Measurements from ENCODE around the gene LRRC75A. TPM values are rescaled to one million over a fixed set of nuclear protein-coding genes. Genes with fewer than 3 reads are reported as not detected.

Gene LRRC75A
- polyA plus RNA-seq, 3 donors: 1.0 to 2.4 (median 1.4) TPM

DNA sequence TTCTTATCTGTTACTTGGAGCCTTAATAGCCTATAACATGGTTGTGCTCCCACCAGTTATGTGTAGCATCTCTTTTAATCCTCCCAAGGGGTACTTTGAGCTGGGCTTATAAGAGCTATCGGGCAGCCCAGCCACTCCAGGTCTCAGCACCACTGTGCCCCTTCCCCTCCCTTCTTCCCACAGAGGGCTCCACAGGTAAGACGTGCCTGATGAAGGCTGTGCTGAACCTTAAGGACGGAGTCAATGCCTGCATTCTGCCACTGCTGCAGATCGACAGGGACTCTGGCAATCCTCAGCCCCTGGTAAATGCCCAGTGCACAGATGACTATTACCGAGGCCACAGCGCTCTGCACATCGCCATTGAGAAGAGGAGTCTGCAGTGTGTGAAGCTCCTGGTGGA lies 69.6 kb downstream of the LRRC75A start:
- Mint-ChIP-seq H3K4me1 (peaks cover 25% of the 10 kb centered on the region), H3K27ac (no peak overlapping the region), H3K4me3 (no peak overlapping the region), H3K36me3 (peaks cover 88 to 99% of the 10 kb centered on the region in 2 donors), H3K27me3 (ENCODE audit: low read depth in 3 of 3) (peaks cover 0 to 1% (median 0%) of the 10 kb centered on the region in 3 donors), H3K9me3 (no peaks in the 10 kb centered on the region)
- H3K27ac ChIP-seq (ENCODE audit: low read depth in 1 of 2, low read length in 2 of 2): no peak overlapping the region
- no peaks in the 10 kb centered on the region for H3K27me3 ChIP-seq (ENCODE audit: control insufficient read depth in 2 of 2, insufficient read depth in 2 of 2, low read length in 2 of 2)
- peaks cover 73 to 96% of the 10 kb centered on the region in 2 donors for H3K36me3 ChIP-seq (replicated peaks in 1 of 2; ENCODE audit: control insufficient read depth in 1 of 2, insufficient read depth in 2 of 2, low read length in 2 of 2)
- H4K20me1 ChIP-seq (ENCODE audit: insufficient read depth, low read length): peaks cover 18% of the 10 kb centered on the region
- no peak for DNase-seq
- WGBS (ENCODE audit: insufficient coverage): 98% methylated on average over 7 of the region's 7 CpGs
- H3K4me2 ChIP-seq (replicated peaks; ENCODE audit: extremely low read depth, low read length, poor library complexity, severe bottlenecking): no peak overlapping the region
- no peak overlapping the region for H3K4me3 ChIP-seq (replicated peaks in 1 of 3; ENCODE audit: low read depth in 2 of 3, low read length in 3 of 3)
- no peak overlapping the region for H2AFZ ChIP-seq (ENCODE audit: insufficient read depth, low read depth, low read length, poor library complexity, severe bottlenecking)
- no peaks in the 10 kb centered on the region for H3K9me3 ChIP-seq (replicated peaks in 1 of 2; ENCODE audit: control insufficient read depth in 1 of 2, insufficient read depth in 1 of 2, low read length in 2 of 2)
- no peak overlapping the region for H3K9ac ChIP-seq (ENCODE audit: insufficient read depth, low read length, poor library complexity, severe bottlenecking)
- intact Hi-C loops (cut with micrococcal nuclease): no loop called here
- H3K4me1 ChIP-seq (ENCODE audit: control insufficient read depth in 1 of 2, insufficient read depth in 2 of 2, low read length in 2 of 2): peaks cover 21 to 29% of the 10 kb centered on the region in 2 donors
- H3K79me2 ChIP-seq (ENCODE audit: insufficient read depth, low read length): peaks cover 10% of the 10 kb centered on the region
- TF ChIP-seq CTCF (IDR thresholded peaks at IDR 0.05): no peak

DNA sequence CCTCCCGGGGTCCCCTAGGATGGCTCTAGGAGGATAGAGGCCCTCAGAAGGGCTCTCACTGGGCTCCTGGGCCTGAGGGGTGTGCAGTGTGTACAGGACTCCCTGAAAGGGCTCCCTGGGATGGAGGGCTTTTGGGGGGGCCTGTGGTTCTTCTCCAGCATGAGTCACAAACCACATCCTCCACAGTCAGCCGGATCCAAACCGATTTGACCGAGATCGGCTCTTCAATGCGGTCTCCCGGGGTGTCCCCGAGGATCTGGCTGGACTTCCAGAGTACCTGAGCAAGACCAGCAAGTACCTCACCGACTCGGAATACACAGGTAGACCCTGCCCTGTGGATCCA lies 72.1 kb downstream of the LRRC75A start:
- peaks cover 0 to 2% (median 0%) of the 10 kb centered on the region in 7 donors for H3K9me3 Mint-ChIP-seq
- no peak for TF ChIP-seq CTCF (IDR thresholded peaks at IDR 0.05)
- peaks cover 65 to 77% of the 10 kb centered on the region in 2 donors for H3K36me3 Mint-ChIP-seq
- H2AFZ ChIP-seq (ENCODE audit: insufficient read depth, low read depth, low read length, poor library complexity, severe bottlenecking): no peak overlapping the region
- no peak overlapping the region for H3K4me3 Mint-ChIP-seq
- H3K79me2 ChIP-seq (ENCODE audit: insufficient read depth, low read length): peaks cover 34% of the 10 kb centered on the region
- H3K27ac ChIP-seq (ENCODE audit: low read depth in 1 of 2, low read length in 2 of 2): no peak overlapping the region
- DNase-seq: peak in 1 of 3 donors; percentile 39
- H3K27me3 ChIP-seq (ENCODE audit: control insufficient read depth in 2 of 2, insufficient read depth in 2 of 2, low read length in 2 of 2): no peaks in the 10 kb centered on the region
- H3K27ac Mint-ChIP-seq: peak overlapping the region in 3 of 7 donors; percentile 12 to 80 (median 13)
- 7% methylated on average over 10 of the region's 10 CpGs for WGBS (ENCODE audit: insufficient coverage)
- no peaks in the 10 kb centered on the region for H3K9me3 ChIP-seq (replicated peaks in 1 of 2; ENCODE audit: control insufficient read depth in 1 of 2, insufficient read depth in 1 of 2, low read length in 2 of 2)
- intact Hi-C loops (cut with micrococcal nuclease): no loop called here
- H3K4me1 ChIP-seq (ENCODE audit: control insufficient read depth in 1 of 2, insufficient read depth in 2 of 2, low read length in 2 of 2): peaks cover 37 to 52% of the 10 kb centered on the region in 2 donors
- H3K36me3 ChIP-seq (replicated peaks in 1 of 2; ENCODE audit: control insufficient read depth in 1 of 2, insufficient read depth in 2 of 2, low read length in 2 of 2): peaks cover 51 to 72% of the 10 kb centered on the region in 2 donors
- peaks cover 18% of the 10 kb centered on the region for H4K20me1 ChIP-seq (ENCODE audit: insufficient read depth, low read length)
- H3K4me3 ChIP-seq (replicated peaks in 1 of 3; ENCODE audit: low read depth in 2 of 3, low read length in 3 of 3): no peak overlapping the region
- no peaks in the 10 kb centered on the region for H3K27me3 Mint-ChIP-seq (ENCODE audit: low read depth in 3 of 3)
- H3K4me1 Mint-ChIP-seq: peaks cover 40% of the 10 kb centered on the region
- H3K4me2 ChIP-seq (replicated peaks; ENCODE audit: extremely low read depth, low read length, poor library complexity, severe bottlenecking): no peak overlapping the region
- peak overlapping the region; percentile 36 for H3K9ac ChIP-seq (ENCODE audit: insufficient read depth, low read length, poor library complexity, severe bottlenecking)
